Left ventricle myocardium inferior (tissue), 1 donor: ENCODE data around the gene TOM1. TPM values are rescaled to one million over a fixed set of nuclear protein-coding genes. Genes with fewer than 3 reads are reported as not detected.

Source experiments
- DNase-seq: peaks from one replicate; pipeline ENCODE4 v3.0.0-alpha.2; 2020
- H3K27ac ChIP-seq: fragments of 200-600 bp; replicated peaks from 2 replicates; pipeline ENCODE4 v1.8.0; 2021
- H3K27me3 ChIP-seq: fragments of 200-600 bp; 2 replicates; pipeline ENCODE4 v1.8.0; 2021; ENCODE audit warnings: low read depth
- H3K36me3 ChIP-seq: fragments of 200-600 bp; 2 replicates; pipeline ENCODE4 v1.8.0; 2021
- H3K4me1 ChIP-seq: fragments of 200-600 bp; 2 replicates; pipeline ENCODE4 v1.8.0; 2021
- H3K4me3 ChIP-seq: fragments of 200-600 bp; 2 replicates; pipeline ENCODE4 v1.8.0; 2021; ENCODE audit warnings: mild to moderate bottlenecking, moderate library complexity
- H3K9me3 ChIP-seq: fragments of 200-600 bp; replicated peaks from 2 replicates; pipeline ENCODE4 v1.8.0; 2021
- intact Hi-C: fragments of 100-400 bp; cut with micrococcal nuclease; formaldehyde crosslinking; loops from one replicate; pipeline ENCODE4 v1.11.0; 2022
- total RNA-seq: library from RNA; stranded (reverse); fragmentation: NEBNext Ultra II Directional; extraction: Animal tissue kit (Norgen Biotek cat#: 25700); gene quantifications from one replicate; pipeline ENCODE4 v1.2.1, GENCODE V29; 2021
- TF ChIP-seq, protein P1 (sequence below): fragments of 200-600 bp; IDR thresholded peaks from 2 replicates; pipeline ENCODE4 v1.8.0; 2021; ENCODE audit warnings: antibody characterized with exemption, mild to moderate bottlenecking, borderline replicate concordance
- donor health status: DM: no; HTN: yes; CAD: no; lungs with severe emphysema.

The TOM1 gene
- total RNA-seq, 1 donor from 2014 or later, result 68.0 TPM

DNA sequence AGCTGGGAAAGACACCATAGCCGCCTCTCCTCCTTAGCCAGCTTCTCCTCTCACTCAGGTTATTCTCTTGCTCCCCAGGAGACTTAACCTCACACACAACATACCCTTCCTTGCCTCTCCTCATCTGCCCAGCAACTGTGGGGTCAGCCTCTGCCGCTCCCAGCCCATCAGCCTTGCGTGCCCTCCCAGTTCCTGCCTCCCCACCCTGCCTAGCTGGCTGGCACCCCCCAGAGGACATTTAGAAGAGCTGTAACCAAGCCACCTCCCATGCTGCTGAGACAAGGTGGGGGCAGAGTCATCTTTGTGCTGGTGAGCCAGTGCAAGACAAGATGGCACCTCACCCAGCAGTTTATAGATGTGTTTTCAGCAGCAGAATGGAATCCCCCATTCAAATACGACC, 38.2 kb downstream of the TOM1 start:
- Histone ChIP-seq H3K4me3 (no peak overlapping the region), H3K4me1 (peaks cover 40% of the 10 kb centered on the region), H3K9me3 (no peaks in the 10 kb centered on the region), H3K27ac (no peak overlapping the region), H3K27me3 (no peaks in the 10 kb centered on the region), H3K36me3 (peaks cover 94% of the 10 kb centered on the region)
- no peak for DNase-seq
- intact Hi-C loops, result no loop called here
- TF ChIP-seq, protein P1, sequence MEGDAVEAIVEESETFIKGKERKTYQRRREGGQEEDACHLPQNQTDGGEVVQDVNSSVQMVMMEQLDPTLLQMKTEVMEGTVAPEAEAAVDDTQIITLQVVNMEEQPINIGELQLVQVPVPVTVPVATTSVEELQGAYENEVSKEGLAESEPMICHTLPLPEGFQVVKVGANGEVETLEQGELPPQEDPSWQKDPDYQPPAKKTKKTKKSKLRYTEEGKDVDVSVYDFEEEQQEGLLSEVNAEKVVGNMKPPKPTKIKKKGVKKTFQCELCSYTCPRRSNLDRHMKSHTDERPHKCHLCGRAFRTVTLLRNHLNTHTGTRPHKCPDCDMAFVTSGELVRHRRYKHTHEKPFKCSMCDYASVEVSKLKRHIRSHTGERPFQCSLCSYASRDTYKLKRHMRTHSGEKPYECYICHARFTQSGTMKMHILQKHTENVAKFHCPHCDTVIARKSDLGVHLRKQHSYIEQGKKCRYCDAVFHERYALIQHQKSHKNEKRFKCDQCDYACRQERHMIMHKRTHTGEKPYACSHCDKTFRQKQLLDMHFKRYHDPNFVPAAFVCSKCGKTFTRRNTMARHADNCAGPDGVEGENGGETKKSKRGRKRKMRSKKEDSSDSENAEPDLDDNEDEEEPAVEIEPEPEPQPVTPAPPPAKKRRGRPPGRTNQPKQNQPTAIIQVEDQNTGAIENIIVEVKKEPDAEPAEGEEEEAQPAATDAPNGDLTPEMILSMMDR, result no peak

DNA sequence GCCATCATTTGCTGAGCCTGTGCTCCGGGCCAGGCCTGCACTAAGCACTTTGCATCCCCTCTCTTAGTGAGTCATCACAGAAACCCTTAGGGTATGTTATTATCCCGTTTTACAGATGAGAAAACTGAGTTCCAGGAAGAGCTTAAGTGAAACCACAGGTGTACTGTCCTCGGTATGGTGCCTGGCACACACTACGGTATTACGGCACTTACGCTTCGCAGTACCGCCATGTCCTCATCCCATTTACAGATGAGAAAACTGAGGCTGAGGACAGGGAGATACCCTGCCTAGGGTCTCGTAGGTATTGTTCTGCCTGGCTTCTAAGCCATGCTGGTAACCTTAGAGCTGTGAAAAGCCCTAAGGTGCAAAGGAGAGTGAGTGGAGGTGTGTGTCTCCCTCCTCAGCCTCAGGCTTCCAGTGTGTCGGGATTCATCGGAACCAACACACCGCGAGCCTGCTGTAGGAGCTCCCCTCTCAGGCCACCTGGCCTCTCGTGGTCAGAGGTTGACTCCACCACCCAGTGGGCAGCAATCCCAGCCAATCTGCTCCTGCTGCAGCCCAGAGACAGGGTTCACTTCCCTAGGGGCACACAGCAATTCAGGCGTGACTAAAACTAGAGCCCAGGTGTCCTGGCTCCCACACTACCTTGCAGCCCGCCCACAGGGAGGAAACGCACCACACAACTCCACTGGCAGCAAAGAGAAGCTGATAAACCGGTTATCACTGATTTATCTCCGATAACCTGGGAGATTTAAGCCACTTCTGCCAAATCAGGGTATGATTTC, 41.6 kb downstream of the TOM1 start:
- peaks cover 9% of the 10 kb centered on the region for H3K4me1 ChIP-seq
- no peak overlapping the region for H3K27ac ChIP-seq
- intact Hi-C loops, result no loop called here
- no peak overlapping the region for H3K4me3 ChIP-seq
- no peak for DNase-seq
- peaks cover 87% of the 10 kb centered on the region for H3K36me3 ChIP-seq
- H3K9me3 ChIP-seq, result no peaks in the 10 kb centered on the region
- no peaks in the 10 kb centered on the region for H3K27me3 ChIP-seq
- TF ChIP-seq, protein P1, result no peak

DNA sequence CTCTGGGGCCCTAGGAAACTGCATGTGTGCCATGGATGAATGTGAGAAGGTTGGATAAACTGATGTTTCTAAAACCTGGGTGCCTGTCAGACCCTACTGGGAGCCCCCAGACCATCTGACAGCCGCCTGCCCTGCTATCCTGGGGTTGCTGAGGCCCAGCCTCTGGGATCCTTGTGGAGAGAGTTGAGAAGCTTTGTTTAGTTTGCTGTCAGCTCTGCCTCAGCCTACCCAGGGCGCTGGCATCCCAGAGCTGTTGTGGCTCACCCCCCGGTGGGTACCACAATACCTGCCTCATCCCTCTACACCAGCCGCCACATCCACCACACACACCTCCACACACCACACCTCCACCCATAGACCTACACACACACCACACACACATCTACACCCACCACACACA, 42.7 kb downstream of the TOM1 start:
- Histone ChIP-seq H3K4me1 (no peaks in the 10 kb centered on the region), H3K27me3 (no peaks in the 10 kb centered on the region), H3K36me3 (peaks cover 87% of the 10 kb centered on the region), H3K4me3 (no peak overlapping the region), H3K9me3 (no peaks in the 10 kb centered on the region), H3K27ac (no peak overlapping the region)
- DNase-seq, result no peak
- intact Hi-C loops, result no loop called here
- TF ChIP-seq, protein P1, result no peak

DNA sequence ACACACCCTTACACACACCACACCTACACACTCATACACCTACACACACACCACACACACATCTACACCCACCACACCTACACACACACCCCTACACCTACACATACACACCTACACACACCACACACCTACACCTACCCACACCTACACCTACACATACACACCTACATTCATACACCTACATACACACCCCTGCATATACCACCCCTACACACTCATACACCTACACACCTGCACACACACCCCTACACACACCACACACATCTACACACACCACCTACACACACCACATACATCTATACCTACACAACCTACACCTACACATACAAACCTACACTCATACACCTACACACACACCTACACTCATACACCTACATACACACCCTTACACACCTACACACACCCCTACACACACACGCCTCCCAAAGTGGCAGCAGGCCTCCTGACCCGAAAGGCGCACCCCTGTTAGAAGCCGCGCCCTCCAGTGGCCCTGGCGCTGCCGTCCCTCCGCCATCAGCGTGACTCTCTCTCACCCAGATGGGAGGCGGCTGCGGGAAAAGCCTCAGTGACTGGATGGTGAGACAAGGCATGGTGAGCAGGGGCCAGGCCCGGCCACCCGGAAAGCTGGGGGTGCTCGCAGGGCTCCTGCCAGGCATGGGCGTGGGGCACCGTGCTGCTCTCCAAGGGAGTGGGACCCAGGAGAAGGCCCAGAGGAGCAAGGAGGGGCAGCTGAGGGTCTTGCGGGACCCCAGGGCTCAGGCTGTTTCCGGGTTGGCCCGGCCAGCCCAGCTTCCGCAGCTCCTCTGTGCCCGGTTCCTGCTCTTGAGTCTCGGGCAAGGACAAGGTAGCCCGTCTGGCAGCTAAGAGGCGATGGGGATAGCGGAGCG, 44.2 kb downstream of the TOM1 start:
- intact Hi-C loops, result no loop called here
- no peaks in the 10 kb centered on the region for H3K9me3 ChIP-seq
- H3K27me3 ChIP-seq, result no peaks in the 10 kb centered on the region
- peaks cover 83% of the 10 kb centered on the region for H3K36me3 ChIP-seq
- TF ChIP-seq, protein P1, result no peak
- H3K4me1 ChIP-seq, result no peaks in the 10 kb centered on the region
- H3K4me3 ChIP-seq, result no peak overlapping the region
- no peak for DNase-seq
- H3K27ac ChIP-seq, result no peak overlapping the region

DNA sequence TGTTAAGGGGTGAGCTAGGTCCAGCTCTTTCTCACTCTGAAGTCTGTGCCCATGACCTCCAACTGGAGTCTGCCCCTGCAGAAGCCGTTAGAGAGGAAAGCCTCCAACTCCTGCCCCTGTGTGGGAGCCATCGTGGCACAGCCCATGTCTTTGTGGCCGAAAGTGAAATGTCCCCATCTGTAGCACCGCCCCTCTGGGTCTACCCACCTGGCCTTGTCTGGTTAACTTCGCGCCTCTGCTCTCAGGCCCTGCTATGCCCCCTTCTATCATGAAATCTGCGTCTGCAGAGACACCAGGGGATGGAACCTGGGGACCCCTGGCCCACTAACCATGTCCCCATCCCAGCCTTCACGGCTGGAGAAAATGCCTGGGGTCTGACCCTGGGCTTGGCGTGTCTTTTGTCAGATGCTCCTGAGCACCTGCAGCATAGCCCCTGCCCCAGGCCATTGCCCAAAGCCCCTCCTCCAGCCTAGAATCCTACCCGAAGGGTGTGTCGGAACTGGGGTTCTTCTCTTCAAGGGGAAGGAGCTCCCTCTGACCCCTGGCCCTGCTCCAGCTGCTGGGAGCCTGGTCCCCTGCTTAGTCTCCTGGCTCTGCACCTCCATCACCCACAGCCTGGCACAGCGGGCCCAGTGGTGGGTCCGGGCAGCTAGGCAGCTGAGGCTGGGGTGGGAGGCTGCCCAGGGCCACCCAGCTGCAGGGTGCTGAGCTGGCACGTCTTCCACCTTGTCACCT, 45.4 kb downstream of the TOM1 start:
- TF ChIP-seq, protein P1, result no peak
- H3K27me3 ChIP-seq, result no peaks in the 10 kb centered on the region
- peaks cover 9% of the 10 kb centered on the region for H3K4me1 ChIP-seq
- DNase-seq, result no peak
- H3K36me3 ChIP-seq, result peaks cover 74% of the 10 kb centered on the region
- H3K27ac ChIP-seq, result no peak overlapping the region
- intact Hi-C loops, result no loop called here
- no peak overlapping the region for H3K4me3 ChIP-seq
- H3K9me3 ChIP-seq, result no peaks in the 10 kb centered on the region
